Inflammatory macrophage treated with lipopolysaccharide for 1 hour (primary cell): ENCODE results near the gene FOLR3.
"Not testable (repeated sequence)": the region's sequence is repeated elsewhere in the genome, so short reads cannot be mapped to it uniquely, and the experiment has no call there.

ENCODE experiments used
- DNase-seq, 2 donors: peaks; one replicate each; pipeline ENCODE4 v3.0.0-alpha.2; 2020 to 2022

The FOLR3 gene

GRCh38 chr11:72124046-72124445 lies 11.5 kb upstream of the FOLR3 start:
- no peak for DNase-seq

- no peak for DNase-seq
Observed at GRCh38 chr11:72125956-72126355, 9.6 kb upstream of the FOLR3 start.

GRCh38 chr11:72127923-72128322 lies 7.6 kb upstream of the FOLR3 start:
- DNase-seq, result no peak

- no peak for DNase-seq
Observed at GRCh38 chr11:72129381-72129780, 6.1 kb upstream of the FOLR3 start.

DNA sequence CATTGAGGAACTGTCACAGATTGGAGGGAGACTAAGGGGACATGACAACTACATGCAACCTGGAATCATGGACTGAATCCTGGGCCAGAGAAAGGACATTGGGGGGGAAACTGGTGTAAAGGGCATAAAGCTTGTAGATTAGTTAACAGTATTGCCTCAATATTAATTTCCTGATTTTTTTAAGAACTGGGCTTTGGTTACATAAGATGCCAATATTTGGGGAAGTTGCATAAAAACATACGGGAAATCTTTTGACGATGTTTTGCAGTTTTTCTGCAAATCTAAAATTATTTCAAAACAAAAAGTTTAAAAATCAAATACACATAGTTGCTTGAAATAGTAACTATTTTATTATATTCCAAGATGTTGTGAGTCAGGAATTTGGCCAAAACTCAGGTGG lies 2.9 kb upstream of the FOLR3 start:
- peak; percentile 66 to 76 for DNase-seq

GRCh38 chr11:72135891-72136683 lies 562 bp downstream of the FOLR3 start:
- no peak for DNase-seq

GRCh38 chr11:72136684-72137262 lies 1.2 kb downstream of the FOLR3 start:
- DNase-seq, result no peak

DNA sequence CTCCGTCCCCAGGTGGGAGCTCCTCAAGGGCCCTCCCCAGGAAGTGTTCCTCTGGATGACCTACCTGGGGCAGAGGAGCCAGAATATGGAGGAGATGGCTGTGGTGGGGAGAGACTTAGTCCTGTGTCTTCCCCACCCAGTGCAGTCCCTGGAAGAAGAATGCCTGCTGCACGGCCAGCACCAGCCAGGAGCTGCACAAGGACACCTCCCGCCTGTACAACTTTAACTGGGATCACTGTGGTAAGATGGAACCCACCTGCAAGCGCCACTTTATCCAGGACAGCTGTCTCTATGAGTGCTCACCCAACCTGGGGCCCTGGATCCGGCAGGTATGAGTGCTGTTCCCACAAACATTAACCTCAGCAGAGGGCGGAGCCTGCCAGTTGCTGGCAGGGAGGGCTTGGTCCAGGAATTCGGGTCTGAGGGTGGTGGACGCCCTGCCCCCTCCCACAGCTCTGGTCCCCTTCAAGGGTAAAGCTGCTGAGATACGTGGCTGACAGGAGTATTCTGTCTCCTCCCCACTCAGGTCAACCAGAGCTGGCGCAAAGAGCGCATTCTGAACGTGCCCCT lies 3.4 kb downstream of the FOLR3 start:
- DNase-seq, result no peak

- no peak for DNase-seq
Observed at GRCh38 chr11:72139500-72139899, 4.0 kb downstream of the FOLR3 start.

- no peak for DNase-seq
Observed at GRCh38 chr11:72140661-72141060, 5.1 kb downstream of the FOLR3 start.

GRCh38 chr11:72141066-72141465 lies 5.5 kb downstream of the FOLR3 start:
- no peak for DNase-seq

- DNase-seq, result not testable (repeated sequence)
Observed at GRCh38 chr11:72142086-72142485, 6.6 kb downstream of the FOLR3 start.

DNA sequence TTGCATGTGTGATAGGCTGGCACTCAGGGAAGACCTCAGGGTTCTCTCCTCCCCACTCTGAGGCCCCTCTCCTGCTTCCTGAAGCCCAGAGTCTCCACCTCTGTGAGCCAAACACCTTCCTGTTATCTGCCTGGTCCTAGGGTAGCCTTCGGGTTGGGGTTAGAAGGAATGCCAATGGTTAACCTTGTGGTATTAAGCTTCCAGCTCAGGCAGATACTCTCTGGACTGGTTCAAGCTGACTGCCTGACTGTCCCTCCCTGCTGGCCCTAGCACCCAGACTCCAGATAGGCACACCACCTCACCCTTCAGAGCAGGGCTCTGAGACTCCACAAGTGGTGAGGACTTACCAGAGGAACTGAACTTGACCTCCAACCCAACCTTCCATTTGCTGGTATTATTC lies 7.0 kb downstream of the FOLR3 start:
- DNase-seq, result not testable (repeated sequence)

DNA sequence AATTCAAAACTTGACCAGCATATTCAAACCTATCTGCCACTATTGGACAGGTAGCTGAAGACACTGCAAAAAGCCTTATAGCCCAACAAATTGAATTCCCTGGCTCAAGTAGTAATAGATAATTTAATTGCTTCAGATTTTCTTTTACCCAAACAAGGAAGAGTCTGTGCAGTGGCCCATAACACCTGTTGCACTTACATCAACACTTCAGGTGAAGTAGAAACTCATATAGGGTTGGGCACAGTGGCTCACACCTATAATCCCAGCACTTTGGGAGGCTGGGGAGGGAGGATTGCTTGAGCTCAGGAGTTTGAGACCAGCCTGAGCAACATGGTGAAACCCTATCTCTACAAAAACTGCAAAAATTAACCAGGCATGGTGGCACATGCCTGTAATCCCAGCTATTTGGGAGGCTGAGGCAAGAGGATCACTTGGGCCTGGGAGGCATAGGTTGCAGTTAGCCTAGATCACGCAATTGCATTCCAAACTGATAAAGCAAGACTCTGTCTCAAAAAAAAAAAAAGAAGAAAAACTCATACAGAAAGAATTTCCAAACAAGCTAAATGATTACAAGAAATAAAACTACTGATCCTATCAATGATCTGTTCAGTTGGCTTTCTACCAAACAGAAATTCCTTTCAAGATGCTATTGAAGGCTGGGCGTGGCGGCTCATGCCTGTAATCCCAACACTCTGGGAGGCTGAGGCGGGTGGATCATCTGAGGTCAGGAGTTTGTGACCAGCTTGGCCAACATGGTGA lies 9.5 kb downstream of the FOLR3 start:
- no peak for DNase-seq

GRCh38 chr11:72146625-72147024 lies 11.1 kb downstream of the FOLR3 start:
- no peak for DNase-seq

- no peak for DNase-seq
Observed at GRCh38 chr11:72150882-72151281, 15.4 kb downstream of the FOLR3 start.

GRCh38 chr11:72153874-72154273 lies 18.3 kb downstream of the FOLR3 start:
- not testable (repeated sequence) for DNase-seq

DNA sequence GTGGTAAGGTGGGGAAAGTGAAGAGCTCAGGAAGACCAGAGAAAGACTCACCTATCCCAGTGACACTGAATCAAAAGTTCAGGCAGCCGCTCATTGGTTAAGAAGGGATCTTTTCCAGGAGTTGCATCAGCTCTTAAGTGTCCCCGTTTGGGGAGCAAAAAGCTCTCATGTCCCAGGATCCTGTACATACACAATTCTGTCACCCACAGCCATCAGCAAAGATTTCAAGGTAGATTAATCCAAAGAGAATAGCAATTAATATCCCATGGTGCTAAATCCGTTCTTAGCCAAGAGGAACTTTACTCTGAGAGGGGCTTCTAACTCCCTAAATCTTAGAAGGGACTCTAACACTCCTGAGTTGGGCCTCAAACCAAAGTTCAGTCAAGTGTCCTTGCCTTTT lies 19.3 kb downstream of the FOLR3 start:
- DNase-seq, result no peak

DNA sequence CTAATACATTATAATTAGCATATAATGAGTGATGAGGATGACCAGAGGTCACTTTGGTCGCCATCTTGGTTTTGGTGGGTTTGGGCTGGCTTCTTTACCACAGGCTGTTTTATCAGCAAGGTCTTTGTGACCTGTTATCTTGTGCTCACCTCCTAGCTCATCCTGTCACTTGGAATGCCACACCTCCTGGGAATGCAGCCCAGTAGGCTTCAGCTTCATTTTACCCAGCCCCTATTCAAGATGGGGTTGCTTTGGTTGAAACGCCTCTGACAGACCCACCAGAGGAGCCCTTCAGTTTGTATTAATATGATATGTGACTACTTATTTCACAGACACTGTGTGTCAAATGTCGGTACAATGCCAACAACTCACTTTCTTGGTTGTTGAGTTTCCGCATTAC lies 20.2 kb downstream of the FOLR3 start:
- no peak for DNase-seq

- DNase-seq, result no peak
Observed at GRCh38 chr11:72157131-72157530, 21.6 kb downstream of the FOLR3 start.

DNA sequence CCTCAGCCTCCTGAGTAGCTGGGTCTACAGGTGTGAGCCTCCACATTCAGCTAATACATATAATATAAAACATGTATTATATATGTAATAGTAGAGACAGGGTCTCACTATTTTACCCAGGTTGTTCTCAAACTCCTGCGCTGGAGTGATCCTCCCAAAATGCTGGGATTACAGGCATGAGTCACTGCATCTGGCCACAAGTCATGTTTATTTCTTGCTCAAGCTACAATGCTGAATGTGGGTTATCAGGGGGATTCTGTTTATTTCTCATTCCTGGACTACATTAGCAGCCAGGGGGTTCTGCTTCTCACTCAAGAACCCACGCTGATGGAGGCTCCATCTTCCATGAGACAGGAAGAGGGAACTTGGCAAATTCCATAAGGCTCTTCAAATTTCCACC lies 24.8 kb downstream of the FOLR3 start:
- DNase-seq, result no peak

DNA sequence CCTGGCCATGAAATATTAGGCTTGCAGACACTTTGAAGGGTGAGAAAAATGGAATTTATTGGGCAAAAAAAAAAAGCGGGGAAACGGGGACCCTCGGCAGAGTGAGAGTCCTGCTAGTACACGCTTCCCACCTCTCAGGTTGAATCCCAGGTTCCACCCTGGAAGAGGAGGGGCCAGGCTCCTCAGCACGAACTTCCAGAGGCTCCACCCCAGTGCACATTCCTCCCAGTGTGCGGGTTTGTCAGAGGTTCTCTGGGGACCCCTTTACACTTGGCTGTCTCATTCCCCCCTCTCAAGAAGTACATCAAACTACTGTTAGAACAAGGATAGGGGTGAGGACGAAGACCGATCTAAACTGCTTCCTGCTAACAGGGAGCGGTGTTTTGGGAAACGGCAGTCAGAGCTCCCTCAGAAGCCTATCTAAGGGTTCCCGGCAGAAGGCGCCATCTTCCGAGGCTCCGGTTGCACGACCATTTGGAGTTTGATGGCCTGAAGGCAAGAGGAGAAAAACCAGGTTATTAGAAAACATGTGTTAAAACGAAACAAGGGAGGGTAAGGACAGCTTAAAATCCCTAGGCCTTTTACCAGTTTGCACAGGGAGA lies 27.5 kb downstream of the FOLR3 start:
- DNase-seq, result no peak

- DNase-seq, result not testable (repeated sequence)
Observed at GRCh38 chr11:72164187-72164586, 28.7 kb downstream of the FOLR3 start.
